HCT116 (cell line): Measurements from ENCODE around the gene TMPRSS3. TPM values are rescaled to one million over a fixed set of nuclear protein-coding genes. Genes with fewer than 3 reads are reported as not detected.

ENCODE experiments used
- ATAC-seq: fragments of 200-7000 bp; cut with Tn5 transposase; 2 replicates; pipeline ENCODE4 v1.9.1; 2020; ENCODE audit warnings: mild to moderate bottlenecking, moderate library complexity
- BruUV-seq: library from RNA; stranded (reverse); fragments of 400-500 nt; replicated peaks from 2 replicates; lab custom pipeline; 2021; lab: Mats Ljungman, UMichigan
- CTCF ChIA-PET: fragments of 300-600 bp; sonication (Branson Sonifier 250); formaldehyde crosslinking; loops from one replicate; lab custom pipeline; 2021; ENCODE audit warnings: antibody characterized with exemption; lab: Charles Lee
- POLR2A ChIA-PET: fragments of 300-600, 350-600 bp; sonication (Branson Sonifier 250); formaldehyde crosslinking; loops from one replicate; lab custom pipeline; 2021; ENCODE audit warnings: antibody characterized with exemption; lab: Charles Lee
- RAD21 ChIA-PET, 2 experiments: fragments of 300-600 bp; sonication (Branson Sonifier 250); formaldehyde crosslinking; loops; one replicate each; lab custom pipeline; 2023; ENCODE audit warnings: low total read pairs in 2 of 2; ENCODE audit not compliant: uncharacterized antibody in 2 of 2, unreplicated experiment in 2 of 2, low non-redundant PET in 1 of 2; lab: Charles Lee
- DNase-seq: peaks from one replicate; pipeline ENCODE4 v3.0.0-alpha.2; 2010; ENCODE audit warnings: low read depth, low spot score
- H2AFZ ChIP-seq: fragments of 200-600 bp; shearing (Covaris generic), sonication (generic); 2 replicates; pipeline ENCODE4 v1.6.1; 2017; ENCODE audit warnings: low read depth, mixed run types, mixed read lengths, antibody characterized with exemption, low read length; ENCODE audit not compliant: poor library complexity, severe bottlenecking
- H3K27ac ChIP-seq: 2 replicates; pipeline ENCODE4 v1.5.1; 2012; ENCODE audit warnings: low read depth, low read length
- H3K27me3 ChIP-seq: fragments of 200-600 bp; sonication (generic); 2 replicates; pipeline ENCODE4 v1.6.1; 2016; ENCODE audit warnings: mixed run types, low read length, mixed read lengths; ENCODE audit not compliant: insufficient read depth
- H3K36me3 ChIP-seq, 2 experiments: fragments of 200-500 bp in 1 of 2; fragments of 200-600 bp in 1 of 2; sonication (Bioruptor generic) in 1 of 2; sonication (generic) in 1 of 2; 2 replicates each; pipeline versions ENCODE4 v1.5.1 to v1.6.1; 2014 to 2016; ENCODE audit warnings: low read length in 2 of 2, inconsistent platforms in 1 of 2, mixed read lengths in 1 of 2, mixed run types in 1 of 2; ENCODE audit not compliant: insufficient read depth in 2 of 2, control insufficient read depth in 1 of 2
- H3K4me1 ChIP-seq, 2 experiments: fragments of 200-600 bp in 1 of 2; sonication (generic) in 1 of 2; 2 replicates each; pipeline versions ENCODE4 v1.5.1 to v1.6.1; 2012 to 2017; ENCODE audit warnings: low read length in 2 of 2, inconsistent platforms in 1 of 2, mild to moderate bottlenecking in 1 of 2, mixed read lengths in 1 of 2, mixed run types in 1 of 2, moderate library complexity in 1 of 2; ENCODE audit not compliant: insufficient read depth in 2 of 2, control insufficient read depth in 1 of 2
- H3K4me2 ChIP-seq: fragments of 200-600 bp; sonication (generic); 2 replicates; pipeline ENCODE4 v1.6.1; 2017; ENCODE audit warnings: mixed run types, low read length, mixed read lengths
- H3K4me3 ChIP-seq, 2 experiments: fragments of 200-600 bp in 1 of 2; sonication (generic) in 1 of 2; replicated peaks in 1 of 2; 2 replicates each; pipeline ENCODE4 v1.5.1; 2011 to 2016; ENCODE audit warnings: low read length in 2 of 2, control low read depth in 1 of 2, low read depth in 1 of 2, mild to moderate bottlenecking in 1 of 2, mixed read lengths in 1 of 2, mixed run types in 1 of 2
- H3K79me2 ChIP-seq: fragments of 200-600 bp; sonication (generic); 2 replicates; pipeline ENCODE4 v1.6.1; 2017; ENCODE audit warnings: mild to moderate bottlenecking, mixed run types, low read length, moderate library complexity, mixed read lengths; ENCODE audit not compliant: insufficient read depth
- H3K9ac ChIP-seq: fragments of 200-600 bp; sonication (generic); 2 replicates; pipeline ENCODE4 v1.6.1; 2016; ENCODE audit warnings: low read length, mixed read lengths
- H3K9me2 ChIP-seq: fragments of 200-600 bp; sonication (generic), shearing (Covaris generic); 2 replicates; pipeline ENCODE4 v1.6.1; 2017; ENCODE audit warnings: mixed run types, mild to moderate bottlenecking, moderate library complexity; ENCODE audit not compliant: insufficient read depth
- H3K9me3 ChIP-seq, 2 experiments: fragments of 200-500 bp in 1 of 2; fragments of 200-600 bp in 1 of 2; sonication (Bioruptor generic) in 1 of 2; sonication (generic) in 1 of 2; 2 replicates each; pipeline ENCODE4 v1.6.1; 2014 to 2017; ENCODE audit warnings: low read length in 2 of 2, mixed read lengths in 2 of 2, inconsistent platforms in 1 of 2, low read depth in 1 of 2, mild to moderate bottlenecking in 1 of 2, mixed run types in 1 of 2, moderate library complexity in 1 of 2; ENCODE audit not compliant: control insufficient read depth in 1 of 2, insufficient read depth in 1 of 2
- H4K20me1 ChIP-seq: fragments of 200-600 bp; sonication (generic), shearing (Covaris generic); 2 replicates; pipeline ENCODE4 v1.6.1; 2017; ENCODE audit warnings: mixed run types, mild to moderate bottlenecking, moderate library complexity; ENCODE audit not compliant: insufficient read depth
- CBX3 ChIP-seq: IDR thresholded peaks from 2 replicates; pipeline ENCODE4 v1.6.1; 2012; ENCODE audit warnings: low read depth
- CEBPB ChIP-seq: IDR thresholded peaks from 2 replicates; pipeline ENCODE4 v1.6.1; 2012; ENCODE audit warnings: low read depth
- EGR1 ChIP-seq: IDR thresholded peaks from 2 replicates; pipeline ENCODE4 v1.6.1; 2012; ENCODE audit warnings: low read depth
- ELF1 ChIP-seq: IDR thresholded peaks from 2 replicates; pipeline ENCODE4 v1.6.1; 2012; ENCODE audit warnings: low read depth, borderline replicate concordance
- EZH2 ChIP-seq: fragments of 200-600 bp; sonication (generic); IDR thresholded peaks from 2 replicates; pipeline ENCODE4 v1.6.1; 2017; ENCODE audit warnings: antibody characterized with exemption, mixed run types
- EZH2phosphoT487 ChIP-seq: fragments of 200-600 bp; IDR thresholded peaks from 2 replicates; pipeline ENCODE4 v1.6.1; 2018; ENCODE audit warnings: antibody characterized with exemption, borderline replicate concordance
- FOSL1 ChIP-seq: IDR thresholded peaks from 2 replicates; pipeline ENCODE4 v1.6.1; 2012; ENCODE audit warnings: low read depth
- JUND ChIP-seq: IDR thresholded peaks from 2 replicates; pipeline ENCODE4 v1.6.1; 2012
- MAX ChIP-seq: IDR thresholded peaks from 2 replicates; pipeline ENCODE4 v1.6.1; 2012
- POLR2A ChIP-seq: IDR thresholded peaks from 2 replicates; pipeline ENCODE4 v1.7.0; 2011; ENCODE audit warnings: borderline replicate concordance; ENCODE audit not compliant: insufficient read depth, insufficient read length; ENCODE audit errors: extremely low read depth
- RAD21 ChIP-seq: IDR thresholded peaks from 2 replicates; pipeline ENCODE4 v1.6.1; 2012; ENCODE audit warnings: low read depth, mild to moderate bottlenecking
- SP1 ChIP-seq: IDR thresholded peaks from 2 replicates; pipeline ENCODE4 v1.6.1; 2012; ENCODE audit warnings: low read depth
- SRF ChIP-seq: IDR thresholded peaks from 2 replicates; pipeline ENCODE4 v1.6.1; 2012; ENCODE audit warnings: low read depth
- TCF7L2 ChIP-seq: IDR thresholded peaks from 2 replicates; pipeline ENCODE4 v1.7.0; 2011; ENCODE audit warnings: borderline replicate concordance, inconsistent platforms; ENCODE audit not compliant: insufficient read depth, insufficient read length; ENCODE audit errors: extremely low read depth
- ZBTB33 ChIP-seq: IDR thresholded peaks from 2 replicates; pipeline ENCODE4 v1.6.1; 2011; ENCODE audit warnings: mild to moderate bottlenecking, low read length, moderate library complexity; ENCODE audit not compliant: insufficient replicate concordance; ENCODE audit errors: extremely low read depth
- ZFX ChIP-seq: fragments of 450-650 bp; IDR thresholded peaks from 2 replicates; pipeline ENCODE4 v1.6.1; 2017
- intact Hi-C: fragments of 100-400 bp; cut with micrococcal nuclease; formaldehyde crosslinking; loops from 2 replicates; pipeline ENCODE4 v1.10.0; 2022
- total RNA-seq: library from RNA; stranded (reverse); gene quantifications from one replicate; pipeline ENCODE4 v1.2.1, GENCODE V29; 2021; ENCODE audit not compliant: unreplicated experiment
- TF ChIP-seq, protein P1 (sequence below), 3 experiments: fragments of 200-600 bp in 1 of 3; sonication (generic) in 1 of 3; IDR thresholded peaks in 2 of 3; conservative IDR thresholded peaks in 1 of 3; 2 replicates each; pipeline ENCODE4 v1.5.1; 2012 to 2017; ENCODE audit warnings: low read depth in 2 of 3, low read length in 2 of 3, antibody characterized with exemption in 1 of 3, borderline replicate concordance in 1 of 3, control low read depth in 1 of 3, mild to moderate bottlenecking in 1 of 3, mixed read lengths in 1 of 3, mixed run types in 1 of 3, moderate library complexity in 1 of 3; ENCODE audit not compliant: insufficient read depth in 1 of 3

TMPRSS3 gene
- total RNA-seq, 1 experiment from 2014 or later = not detected

- ChIA-PET RAD21 (no interaction called here), POLR2A (no interaction called here), CTCF (no interaction called here)
- DNase-seq = no peak
- Histone ChIP-seq H3K36me3 (no peaks in the 10 kb centered on the region), H3K9ac (no peak overlapping the region), H3K4me2 (no peak overlapping the region), H3K79me2 (no peaks in the 10 kb centered on the region), H3K27me3 (no peaks in the 10 kb centered on the region), H3K4me3 (no peak overlapping the region), H3K4me1 (peaks cover 9 to 16% of the 10 kb centered on the region in 2 experiments), H3K27ac (no peak overlapping the region), H4K20me1 (no peaks in the 10 kb centered on the region), H3K9me2 (no peaks in the 10 kb centered on the region), H2AFZ (no peak overlapping the region), H3K9me3 (no peaks in the 10 kb centered on the region)
- no peak for ATAC-seq
- BruUV-seq = no TSS peak
- TF ChIP-seq FOSL1 (no peak), EGR1 (no peak), TCF7L2 (no peak), ELF1 (no peak), MAX (no peak), SP1 (no peak), ZBTB33 (no peak), RAD21 (no peak), CBX3 (no peak), POLR2A (no peak), ZFX (no peak), JUND (no peak), EZH2 (no peak), EZH2phosphoT487 (no peak), CEBPB (no peak), SRF (no peak)
- TF ChIP-seq, protein P1, sequence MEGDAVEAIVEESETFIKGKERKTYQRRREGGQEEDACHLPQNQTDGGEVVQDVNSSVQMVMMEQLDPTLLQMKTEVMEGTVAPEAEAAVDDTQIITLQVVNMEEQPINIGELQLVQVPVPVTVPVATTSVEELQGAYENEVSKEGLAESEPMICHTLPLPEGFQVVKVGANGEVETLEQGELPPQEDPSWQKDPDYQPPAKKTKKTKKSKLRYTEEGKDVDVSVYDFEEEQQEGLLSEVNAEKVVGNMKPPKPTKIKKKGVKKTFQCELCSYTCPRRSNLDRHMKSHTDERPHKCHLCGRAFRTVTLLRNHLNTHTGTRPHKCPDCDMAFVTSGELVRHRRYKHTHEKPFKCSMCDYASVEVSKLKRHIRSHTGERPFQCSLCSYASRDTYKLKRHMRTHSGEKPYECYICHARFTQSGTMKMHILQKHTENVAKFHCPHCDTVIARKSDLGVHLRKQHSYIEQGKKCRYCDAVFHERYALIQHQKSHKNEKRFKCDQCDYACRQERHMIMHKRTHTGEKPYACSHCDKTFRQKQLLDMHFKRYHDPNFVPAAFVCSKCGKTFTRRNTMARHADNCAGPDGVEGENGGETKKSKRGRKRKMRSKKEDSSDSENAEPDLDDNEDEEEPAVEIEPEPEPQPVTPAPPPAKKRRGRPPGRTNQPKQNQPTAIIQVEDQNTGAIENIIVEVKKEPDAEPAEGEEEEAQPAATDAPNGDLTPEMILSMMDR (IDR thresholded peaks at IDR 0.05 in 2 of 3, conservative IDR thresholded peaks at IDR 0.05 in 1 of 3; ENCODE audit: borderline replicate concordance in 1 of 3, insufficient read depth in 1 of 3, low read depth in 2 of 3, low read length in 2 of 3) = no peak
- intact Hi-C loops = no loop called here
Observed at GRCh38 chr21:42413093-42413492, 17.2 kb upstream of the TMPRSS3 start.
